Measurements from ENCODE around the gene MYO1H.

DNA sequence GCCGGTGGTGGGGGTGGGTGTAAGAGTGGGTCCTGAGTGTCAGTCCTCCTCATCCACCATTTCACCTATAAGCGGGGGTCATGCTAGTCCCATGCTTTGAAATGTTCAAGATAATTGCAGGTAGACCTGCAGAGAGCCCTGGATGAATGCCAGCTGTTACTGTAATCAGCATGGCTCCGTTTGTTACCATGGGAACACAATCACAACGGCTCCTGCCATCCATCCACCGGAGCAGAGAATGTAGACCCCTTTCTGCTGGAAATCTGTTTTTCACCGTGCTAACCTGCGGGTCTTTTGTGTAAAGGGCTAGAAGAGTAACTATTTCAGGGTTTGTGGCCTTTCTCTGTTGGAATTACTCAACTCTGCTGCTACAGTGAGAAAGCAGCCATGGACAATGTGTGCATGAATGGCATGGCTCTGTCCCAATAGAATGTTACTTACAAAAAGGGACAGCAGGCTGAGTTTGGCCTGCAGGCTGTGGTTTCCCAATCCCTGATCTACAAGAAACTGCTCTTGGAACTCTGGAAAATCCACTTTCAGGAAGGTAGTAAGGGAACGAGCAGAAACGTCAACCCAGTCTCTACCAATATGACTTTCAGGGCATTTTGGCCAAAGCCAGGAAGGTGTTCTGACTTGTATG lies 93.3 kb downstream of the MYO1H start:
- TF ChIP-seq, protein P1, sequence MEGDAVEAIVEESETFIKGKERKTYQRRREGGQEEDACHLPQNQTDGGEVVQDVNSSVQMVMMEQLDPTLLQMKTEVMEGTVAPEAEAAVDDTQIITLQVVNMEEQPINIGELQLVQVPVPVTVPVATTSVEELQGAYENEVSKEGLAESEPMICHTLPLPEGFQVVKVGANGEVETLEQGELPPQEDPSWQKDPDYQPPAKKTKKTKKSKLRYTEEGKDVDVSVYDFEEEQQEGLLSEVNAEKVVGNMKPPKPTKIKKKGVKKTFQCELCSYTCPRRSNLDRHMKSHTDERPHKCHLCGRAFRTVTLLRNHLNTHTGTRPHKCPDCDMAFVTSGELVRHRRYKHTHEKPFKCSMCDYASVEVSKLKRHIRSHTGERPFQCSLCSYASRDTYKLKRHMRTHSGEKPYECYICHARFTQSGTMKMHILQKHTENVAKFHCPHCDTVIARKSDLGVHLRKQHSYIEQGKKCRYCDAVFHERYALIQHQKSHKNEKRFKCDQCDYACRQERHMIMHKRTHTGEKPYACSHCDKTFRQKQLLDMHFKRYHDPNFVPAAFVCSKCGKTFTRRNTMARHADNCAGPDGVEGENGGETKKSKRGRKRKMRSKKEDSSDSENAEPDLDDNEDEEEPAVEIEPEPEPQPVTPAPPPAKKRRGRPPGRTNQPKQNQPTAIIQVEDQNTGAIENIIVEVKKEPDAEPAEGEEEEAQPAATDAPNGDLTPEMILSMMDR (IDR thresholded peaks at IDR 0.05), result no peak
- TF ChIP-seq POLR2A (IDR thresholded peaks at IDR 0.05), result no peak

Data from uterus (tissue), 2 donors.